Keratinocyte (primary cell): ENCODE data around the gene AFAP1L2.

Source experiments
- CTCF ChIP-seq, 3 experiments: IDR thresholded peaks in 1 of 3; conservative IDR thresholded peaks in 1 of 3; optimal IDR thresholded peaks in 1 of 3; 2 replicates in 2 of 3; 3 replicates in 1 of 3; pipeline versions ENCODE3 to v1.5.1; 2011; ENCODE audit warnings: low read length in 3 of 3, mild to moderate bottlenecking in 3 of 3, moderate library complexity in 2 of 3, control low read depth in 1 of 3, inconsistent platforms in 1 of 3; ENCODE audit not compliant: insufficient read depth in 2 of 3; ENCODE audit errors: extremely low read depth in 1 of 3
- EZH2 ChIP-seq: IDR thresholded peaks from one replicate; pipeline ENCODE4 v1.6.1; 2012; ENCODE audit warnings: inconsistent platforms, mild to moderate bottlenecking, low read length, moderate library complexity

GRCh38 chr10:114432566-114433093, 28.3 kb upstream of the AFAP1L2 start:
- no peak for TF ChIP-seq CTCF (optimal IDR thresholded peaks at IDR 0.05 in 1 of 3, IDR thresholded peaks at IDR 0.05 in 1 of 3, conservative IDR thresholded peaks at IDR 0.05 in 1 of 3; ENCODE audit: extremely low read depth in 1 of 3, insufficient read depth in 2 of 3, low read length in 3 of 3)
- TF ChIP-seq EZH2: no peak
